Ectodermal cell (in vitro differentiated cells): ENCODE data around the gene SELL.
"Not testable (repeated sequence)": the region's sequence is repeated elsewhere in the genome, so short reads cannot be mapped to it uniquely, and the experiment has no call there.

Experiments
- H3K27ac ChIP-seq: 2 replicates; pipeline ENCODE4 v1.7.0; 2013; ENCODE audit warnings: mild to moderate bottlenecking, low read depth, low read length; ENCODE audit not compliant: insufficient read depth, poor library complexity, severe bottlenecking
- H3K27me3 ChIP-seq: 2 replicates; pipeline ENCODE4 v1.7.0; 2013; ENCODE audit warnings: mild to moderate bottlenecking, low read length; ENCODE audit not compliant: insufficient read depth, control insufficient read depth, poor library complexity, severe bottlenecking
- H3K36me3 ChIP-seq: one replicate; pipeline ENCODE4 v1.7.0; 2013; ENCODE audit warnings: low read length; ENCODE audit not compliant: control insufficient read depth, insufficient read depth
- H3K4me1 ChIP-seq: one replicate; pipeline ENCODE4 v1.7.0; 2013; ENCODE audit warnings: low read length; ENCODE audit not compliant: control insufficient read depth, insufficient read depth
- H3K4me3 ChIP-seq: 2 replicates; pipeline ENCODE4 v1.7.0; 2013; ENCODE audit warnings: low read depth, low read length, control low read depth; ENCODE audit not compliant: insufficient read depth
- H3K9me3 ChIP-seq: 2 replicates; pipeline ENCODE4 v1.7.0; 2013; ENCODE audit warnings: mild to moderate bottlenecking, low read length, moderate library complexity; ENCODE audit not compliant: control insufficient read depth
- WGBS, 2 experiments: methylation state at CpG; one replicate each; pipeline ENCODE4 v1.1.7; 2013; ENCODE audit warnings: missing lambda C conversion rate in 2 of 2; 5-methylcytosine and 5-hydroxymethylcytosine counted together

The SELL gene

GRCh38 chr1:169731446-169731845 is 20.0 kb upstream of the SELL start:
- 89 to 95% methylated on average over 4 of the region's 4 CpGs for WGBS, 2 experiments
- Histone ChIP-seq H3K4me1 (no peaks in the 10 kb centered on the region), H3K27ac (no peak overlapping the region), H3K4me3 (no peak overlapping the region), H3K36me3 (no peaks in the 10 kb centered on the region), H3K27me3 (no peaks in the 10 kb centered on the region), H3K9me3 (no peaks in the 10 kb centered on the region)

- no peaks in the 10 kb centered on the region for H3K27me3 ChIP-seq
- H3K4me3 ChIP-seq, result no peak overlapping the region
- H3K9me3 ChIP-seq, result no peaks in the 10 kb centered on the region
- no peaks in the 10 kb centered on the region for H3K36me3 ChIP-seq
- H3K27ac ChIP-seq, result no peak overlapping the region
- H3K4me1 ChIP-seq, result no peaks in the 10 kb centered on the region
These were observed 18.6 kb upstream of the SELL start for GRCh38 chr1:169729991-169730390.

- no peaks in the 10 kb centered on the region for H3K36me3 ChIP-seq
- H3K9me3 ChIP-seq, result no peaks in the 10 kb centered on the region
- WGBS, 2 experiments, result 94 to 96% methylated on average over 6 of the region's 6 CpGs
- H3K27me3 ChIP-seq, result no peaks in the 10 kb centered on the region
- H3K4me3 ChIP-seq, result no peak overlapping the region
- H3K4me1 ChIP-seq, result no peaks in the 10 kb centered on the region
- H3K27ac ChIP-seq, result no peak overlapping the region
These were observed 15.9 kb upstream of the SELL start for GRCh38 chr1:169727307-169727706.

- H3K9me3 ChIP-seq, result no peaks in the 10 kb centered on the region
- 87 to 94% methylated on average over 2 of the region's 3 CpGs for WGBS, 2 experiments
- no peak overlapping the region for H3K4me3 ChIP-seq
- H3K27ac ChIP-seq, result no peak overlapping the region
- H3K27me3 ChIP-seq, result no peaks in the 10 kb centered on the region
- H3K36me3 ChIP-seq, result no peaks in the 10 kb centered on the region
- no peaks in the 10 kb centered on the region for H3K4me1 ChIP-seq
These were observed 15.4 kb upstream of the SELL start for GRCh38 chr1:169726851-169727250.

- no peak overlapping the region for H3K27ac ChIP-seq
- no peaks in the 10 kb centered on the region for H3K27me3 ChIP-seq
- no peaks in the 10 kb centered on the region for H3K9me3 ChIP-seq
- H3K4me1 ChIP-seq, result no peaks in the 10 kb centered on the region
- no peaks in the 10 kb centered on the region for H3K36me3 ChIP-seq
- H3K4me3 ChIP-seq, result no peak overlapping the region
- WGBS, 2 experiments, result 93 to 95% methylated on average over 3 of the region's 3 CpGs
These were observed 14.5 kb upstream of the SELL start for GRCh38 chr1:169725930-169726329.

GRCh38 chr1:169724168-169724567 is 12.7 kb upstream of the SELL start:
- Histone ChIP-seq H3K9me3 (no peaks in the 10 kb centered on the region), H3K36me3 (no peaks in the 10 kb centered on the region), H3K27ac (no peak overlapping the region), H3K4me1 (no peaks in the 10 kb centered on the region), H3K4me3 (no peak overlapping the region), H3K27me3 (no peaks in the 10 kb centered on the region)
- 83 to 89% methylated on average over 4 of the region's 4 CpGs for WGBS, 2 experiments

GRCh38 chr1:169723763-169724162 is 12.3 kb upstream of the SELL start:
- Histone ChIP-seq H3K27me3 (no peaks in the 10 kb centered on the region), H3K36me3 (no peaks in the 10 kb centered on the region), H3K9me3 (no peaks in the 10 kb centered on the region), H3K4me3 (no peak overlapping the region), H3K27ac (no peak overlapping the region), H3K4me1 (no peaks in the 10 kb centered on the region)
- 90 to 100% methylated on average over 2 of the region's 2 CpGs for WGBS, 2 experiments

GRCh38 chr1:169722779-169723178 is 11.4 kb upstream of the SELL start:
- no peaks in the 10 kb centered on the region for H3K27me3 ChIP-seq
- no peak overlapping the region for H3K4me3 ChIP-seq
- H3K27ac ChIP-seq, result no peak overlapping the region
- H3K9me3 ChIP-seq, result no peaks in the 10 kb centered on the region
- H3K36me3 ChIP-seq, result no peaks in the 10 kb centered on the region
- H3K4me1 ChIP-seq, result no peaks in the 10 kb centered on the region

GRCh38 chr1:169715100-169715499 is 3.7 kb upstream of the SELL start:
- not testable (repeated sequence) for H3K4me1 ChIP-seq, H3K27me3 ChIP-seq, H3K36me3 ChIP-seq, H3K9me3 ChIP-seq, H3K4me3 ChIP-seq, H3K27ac ChIP-seq
- WGBS, 2 experiments, result 100% methylated on average over 1 to 2 of the region's 2 CpGs

GRCh38 chr1:169713090-169713489 is 1.7 kb upstream of the SELL start:
- 92 to 93% methylated on average over 4 of the region's 5 CpGs for WGBS, 2 experiments
- not testable (repeated sequence) for H3K4me1 ChIP-seq, H3K9me3 ChIP-seq, H3K36me3 ChIP-seq, H3K27me3 ChIP-seq, H3K4me3 ChIP-seq, H3K27ac ChIP-seq

GRCh38 chr1:169712309-169712631 is 850 bp upstream of the SELL start:
- 100% methylated on average over 1 of the region's 2 CpGs for WGBS, 2 experiments
- no peaks in the 10 kb centered on the region for H3K36me3 ChIP-seq
- no peaks in the 10 kb centered on the region for H3K27me3 ChIP-seq
- H3K4me3 ChIP-seq, result no peak overlapping the region
- H3K27ac ChIP-seq, result no peak overlapping the region
- H3K9me3 ChIP-seq, result no peaks in the 10 kb centered on the region
- no peaks in the 10 kb centered on the region for H3K4me1 ChIP-seq
